DMS 273 (cell line): Measurements from ENCODE around the gene CNKSR3.

ENCODE experiments used
- DNase-seq: peaks from one replicate; lab custom pipeline; 2025; ENCODE audit not compliant: unreplicated experiment; lab: John Stamatoyannopoulos, UW

Gene CNKSR3

DNA sequence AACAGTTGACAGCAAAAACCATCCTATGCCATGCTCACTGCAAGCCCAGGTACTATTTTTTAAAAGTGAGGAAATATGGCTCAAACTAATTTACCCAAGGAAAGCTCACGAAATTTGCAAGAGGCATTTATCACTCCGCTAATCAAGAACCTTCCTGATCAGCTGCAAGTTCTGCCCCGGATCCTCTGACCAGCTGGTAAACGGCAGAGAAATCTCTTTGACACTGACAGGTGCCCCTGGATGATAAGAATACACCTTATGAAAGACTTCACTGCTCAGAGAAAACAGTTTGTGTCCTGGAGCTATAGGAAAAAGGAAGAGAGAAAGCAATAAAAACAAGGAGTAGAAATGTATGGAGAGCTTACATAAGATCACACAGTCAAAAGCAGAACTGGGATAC, 6.4 kb downstream of the CNKSR3 start:
- DNase-seq: no peak

DNA sequence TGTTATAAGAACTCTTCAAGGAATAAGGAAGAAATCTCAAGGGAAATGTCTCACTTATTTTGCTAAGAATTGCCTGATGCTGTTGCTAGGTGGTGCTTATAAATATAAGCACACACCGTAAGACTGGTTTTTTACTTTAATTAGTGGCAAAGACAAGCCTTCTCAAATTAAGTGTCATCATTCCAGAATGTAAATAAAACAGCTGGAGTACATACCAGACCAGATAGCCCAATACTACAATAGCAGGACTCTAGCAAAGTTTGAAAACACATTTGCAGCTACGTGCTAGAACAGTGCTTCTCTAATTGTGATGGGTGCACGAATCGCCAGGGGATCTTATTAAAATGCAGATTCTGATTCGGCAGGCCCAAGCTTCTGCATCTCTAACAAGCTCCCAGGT, 6.8 kb downstream of the CNKSR3 start:
- DNase-seq: no peak

DNA sequence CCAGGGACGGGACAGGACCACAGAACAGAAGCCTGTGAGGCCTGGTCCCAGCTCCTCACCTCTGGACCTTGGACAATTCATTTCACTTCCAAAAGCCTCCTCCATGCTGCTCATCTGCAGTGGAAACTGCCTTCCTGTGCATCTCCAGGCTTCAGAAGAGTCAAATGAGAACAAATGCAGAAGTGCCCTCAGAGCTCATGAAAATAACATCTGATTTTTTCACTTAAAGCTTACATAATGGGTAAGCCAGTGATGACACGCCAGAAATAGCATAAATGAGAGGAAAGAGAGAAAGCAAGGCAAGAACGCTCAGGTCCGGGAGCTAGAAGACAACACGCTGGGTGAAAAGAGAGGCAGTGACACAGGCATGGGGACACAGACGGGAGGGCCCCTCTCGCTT, 7.9 kb downstream of the CNKSR3 start:
- no peak for DNase-seq

DNA sequence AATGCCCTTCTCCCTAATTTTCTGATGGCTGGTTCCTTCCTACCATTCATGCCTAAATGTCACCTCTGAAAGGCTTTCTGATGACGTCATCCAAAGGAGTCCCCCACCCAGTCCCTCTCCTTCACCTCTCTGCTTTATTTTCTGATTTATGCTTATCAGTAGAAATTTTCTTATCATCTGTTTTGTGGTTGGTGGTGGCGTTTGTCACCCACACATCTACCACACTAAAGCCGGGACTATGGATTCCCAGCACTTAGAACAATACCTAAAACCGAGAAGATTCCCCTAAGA, 9.0 kb downstream of the CNKSR3 start:
- no peak for DNase-seq

DNA sequence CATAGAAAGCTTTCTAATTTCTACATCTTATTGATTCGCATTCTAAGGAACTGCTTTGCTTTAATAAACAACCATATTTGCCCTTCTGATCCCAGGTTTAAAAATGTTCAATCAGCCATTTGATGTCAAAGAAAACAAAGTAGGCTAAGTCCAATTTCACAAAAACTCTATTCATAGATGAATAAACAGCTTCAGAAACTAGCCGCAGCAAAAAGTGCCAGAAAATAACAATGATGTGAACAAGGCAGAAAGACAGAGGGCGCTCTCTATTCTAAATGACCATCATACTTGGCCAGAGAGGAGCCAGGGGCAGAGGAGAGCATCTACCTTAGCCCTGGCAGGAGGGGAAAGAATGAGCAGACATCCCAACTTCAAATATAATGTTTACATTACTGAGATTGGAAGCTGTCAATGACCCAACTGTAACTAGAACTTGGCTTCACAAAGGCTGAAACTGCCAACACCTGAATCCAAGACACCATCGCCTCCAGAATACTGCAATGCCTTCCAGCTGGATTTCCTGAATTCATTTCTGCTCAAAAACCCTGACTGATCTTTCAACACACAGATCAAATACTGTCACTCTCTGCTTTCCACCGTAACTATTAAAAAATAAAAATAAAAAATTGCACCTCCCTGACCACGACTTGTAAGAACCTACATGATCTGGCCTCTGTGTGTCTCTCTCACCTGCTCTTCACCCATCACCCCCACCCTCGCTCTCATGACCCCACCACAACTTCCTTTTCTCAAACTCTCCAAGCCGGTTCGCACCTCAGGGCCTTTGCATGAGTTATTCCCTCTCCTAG, 9.5 kb downstream of the CNKSR3 start:
- DNase-seq: peak; percentile 16

DNA sequence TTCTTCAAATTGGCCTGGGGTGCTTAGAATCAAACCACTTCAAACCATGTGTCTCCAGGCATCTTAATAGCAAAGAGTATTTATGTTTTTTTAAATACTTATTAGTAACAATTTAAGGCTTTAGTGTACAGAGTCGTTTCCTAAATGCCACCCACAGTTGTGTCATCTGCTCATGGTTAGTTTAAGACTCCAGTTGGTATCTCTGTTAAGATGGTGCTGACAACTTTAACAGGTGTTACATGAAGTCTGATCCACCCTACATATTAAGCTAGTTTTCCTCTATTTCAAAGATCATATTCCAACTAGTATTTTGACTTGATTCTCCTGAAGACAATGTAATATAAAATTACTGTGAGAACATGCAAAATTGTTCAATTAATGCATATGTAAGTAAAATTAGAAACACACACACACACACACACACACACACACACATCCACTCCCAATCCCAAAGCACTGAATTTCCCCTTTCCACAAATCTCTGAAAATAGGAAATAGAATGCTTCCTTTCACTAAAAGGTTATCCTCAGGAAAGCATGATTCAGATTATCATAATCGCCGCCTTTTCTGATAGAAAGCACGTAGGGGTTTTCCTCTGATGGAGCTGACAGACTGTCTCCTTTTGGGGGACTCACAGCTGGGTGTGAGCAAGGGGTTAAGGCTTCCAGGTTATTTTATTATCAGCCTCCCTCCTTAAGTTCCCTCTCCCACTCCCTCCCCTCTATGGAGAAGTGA, 10.5 kb downstream of the CNKSR3 start:
- DNase-seq: no peak

DNA sequence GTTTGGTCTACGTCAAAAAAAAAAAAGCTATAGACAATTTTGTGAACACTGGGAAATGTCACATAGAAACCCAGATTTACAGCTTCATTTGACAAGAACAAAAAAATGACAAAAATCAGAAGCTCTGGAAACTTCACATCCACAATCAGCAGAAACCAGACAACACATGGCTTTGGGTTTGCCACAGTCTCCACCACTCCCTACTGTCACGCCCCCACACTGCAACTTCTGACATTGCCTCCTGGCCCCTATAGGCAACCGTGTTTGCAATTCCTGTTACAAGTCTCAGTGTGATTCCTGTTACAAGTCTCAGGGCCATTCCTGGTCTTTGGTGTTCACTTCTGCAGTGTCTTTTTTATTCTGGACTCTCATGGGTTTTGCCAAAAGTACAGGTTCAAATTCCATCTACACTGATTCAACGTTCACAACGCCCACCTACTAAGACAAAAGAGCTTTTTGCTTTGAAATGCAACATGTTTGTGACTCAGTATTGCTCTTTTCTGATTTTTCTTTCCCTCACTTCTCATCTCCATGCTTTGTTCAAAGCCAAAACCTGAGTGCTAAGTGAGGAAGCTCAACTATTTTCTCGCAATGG, 12.0 kb downstream of the CNKSR3 start:
- no peak for DNase-seq

DNA sequence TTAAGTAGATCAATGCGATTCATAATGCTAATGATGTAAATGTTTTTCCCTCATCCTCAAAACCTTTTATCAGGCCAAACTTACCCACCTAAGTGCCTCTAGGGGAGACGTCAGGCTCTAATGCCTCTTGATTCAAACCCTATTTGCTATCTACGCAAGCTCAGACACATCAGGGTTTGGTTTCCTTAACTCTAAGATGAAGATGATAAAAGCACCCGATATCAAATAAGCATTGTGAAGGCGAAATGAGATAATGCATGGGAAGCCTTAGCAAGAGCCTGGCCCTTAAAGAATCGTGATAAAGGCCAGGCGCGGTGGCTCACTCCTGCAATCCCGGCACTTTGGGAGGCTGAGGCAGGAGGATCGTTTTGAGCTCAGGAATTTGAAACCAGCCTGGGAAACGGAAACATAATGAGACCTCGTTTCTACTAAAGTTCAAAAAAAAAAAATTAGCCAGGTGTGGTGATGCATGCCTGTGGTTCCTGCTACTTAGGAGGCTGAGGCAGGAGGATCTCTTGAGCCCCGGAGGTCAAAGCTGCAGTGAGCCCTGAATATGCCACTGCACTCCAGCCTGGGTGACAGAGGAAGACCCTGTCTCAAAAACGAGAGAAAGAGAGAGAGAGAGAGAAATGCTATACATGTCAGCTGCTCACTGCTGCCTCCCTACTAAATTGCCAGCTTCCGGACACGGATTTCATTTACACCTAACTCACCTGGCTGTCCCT, 13.5 kb downstream of the CNKSR3 start:
- no peak for DNase-seq

DNA sequence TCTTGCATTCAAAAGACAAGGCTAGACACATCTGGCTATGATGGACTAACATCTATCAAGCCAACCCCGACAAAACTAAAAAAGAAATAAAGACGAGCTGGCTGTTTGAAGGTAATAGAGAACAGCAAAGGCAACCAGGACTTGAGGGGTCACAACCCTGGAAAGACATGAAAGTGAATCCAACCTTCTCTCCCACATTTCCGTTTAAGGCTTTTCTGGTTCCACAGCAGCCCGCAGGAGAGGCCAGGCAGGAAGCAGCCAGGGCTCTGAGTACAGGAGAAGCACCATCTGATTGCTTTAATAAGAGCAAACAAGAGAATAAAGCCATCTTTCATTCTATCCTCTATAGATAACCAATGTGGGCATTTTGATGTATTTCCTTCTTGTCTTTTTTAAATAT, 14.3 kb downstream of the CNKSR3 start:
- no peak for DNase-seq

DNA sequence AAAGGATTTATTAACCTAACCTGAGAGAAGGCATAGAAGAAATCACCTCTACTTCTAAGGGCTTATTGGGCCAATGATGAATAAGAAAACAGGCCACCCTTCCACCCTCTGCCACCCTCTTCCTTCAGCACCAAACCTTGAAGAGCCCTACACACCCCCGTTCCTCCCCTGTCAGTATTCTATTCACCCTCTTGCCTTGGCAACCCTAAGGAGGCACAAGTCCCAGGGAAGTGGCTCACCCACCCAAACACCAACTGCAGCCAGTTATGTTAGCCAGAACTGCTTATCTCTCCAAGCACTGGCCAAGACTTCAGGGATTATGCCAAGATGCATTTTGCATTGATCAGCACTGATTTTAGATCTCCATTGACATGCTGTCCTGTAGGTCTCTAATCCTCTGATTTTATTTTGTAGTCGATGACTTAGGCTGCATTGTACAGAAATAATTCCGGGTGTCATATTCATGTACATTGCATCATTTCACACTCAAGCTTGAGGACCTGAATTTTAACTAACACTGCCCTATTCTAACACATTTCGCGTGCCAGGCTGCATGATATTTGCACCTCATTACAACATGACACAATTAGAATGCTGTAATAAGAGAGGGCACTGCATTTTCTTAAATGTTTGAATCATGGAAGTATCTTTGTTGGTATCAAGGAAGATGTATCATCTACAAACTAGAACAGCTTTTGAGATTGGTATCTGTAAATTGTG, 15.7 kb downstream of the CNKSR3 start:
- DNase-seq: peak; percentile 10

DNA sequence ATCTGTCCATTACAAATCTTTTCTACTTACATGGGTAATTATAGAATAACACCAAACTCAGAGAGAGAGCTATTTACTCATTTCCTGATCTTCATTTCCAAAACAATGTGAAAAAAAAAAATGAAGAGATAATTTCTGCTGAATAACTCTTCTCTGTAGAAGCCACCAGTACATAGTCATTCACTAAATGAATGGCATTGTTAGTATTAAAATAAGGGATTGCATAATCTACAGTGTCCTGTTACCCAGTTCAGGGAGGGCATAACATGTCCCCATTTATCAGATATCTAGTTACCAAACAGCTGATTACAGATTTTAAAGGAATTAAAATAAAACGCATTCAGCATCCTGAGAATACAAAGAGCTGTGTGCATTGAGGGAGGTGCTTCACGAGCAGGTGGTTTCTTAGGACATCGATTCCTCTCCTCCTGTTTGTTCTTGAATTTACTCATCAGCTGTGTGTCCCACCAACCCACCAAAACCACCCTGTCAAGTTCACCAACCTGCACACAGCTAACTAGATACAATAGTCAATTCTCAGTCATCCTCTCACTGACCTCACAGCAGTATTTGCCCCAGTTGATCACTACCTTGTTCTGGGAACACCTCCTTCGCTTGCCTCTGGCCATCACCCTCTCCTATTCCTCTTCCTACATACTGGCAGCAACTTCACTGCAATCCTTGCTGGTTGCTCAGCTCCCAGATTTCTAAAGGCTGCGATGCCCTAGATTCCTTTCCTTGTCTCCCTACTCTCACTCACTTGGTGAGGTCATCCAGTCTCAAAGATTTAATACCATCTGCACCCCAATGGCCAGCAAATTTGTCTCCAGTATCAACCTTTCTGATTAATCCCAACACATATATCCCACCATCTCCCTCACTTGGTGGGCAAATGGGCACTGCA, 18.7 kb downstream of the CNKSR3 start:
- DNase-seq: no peak

DNA sequence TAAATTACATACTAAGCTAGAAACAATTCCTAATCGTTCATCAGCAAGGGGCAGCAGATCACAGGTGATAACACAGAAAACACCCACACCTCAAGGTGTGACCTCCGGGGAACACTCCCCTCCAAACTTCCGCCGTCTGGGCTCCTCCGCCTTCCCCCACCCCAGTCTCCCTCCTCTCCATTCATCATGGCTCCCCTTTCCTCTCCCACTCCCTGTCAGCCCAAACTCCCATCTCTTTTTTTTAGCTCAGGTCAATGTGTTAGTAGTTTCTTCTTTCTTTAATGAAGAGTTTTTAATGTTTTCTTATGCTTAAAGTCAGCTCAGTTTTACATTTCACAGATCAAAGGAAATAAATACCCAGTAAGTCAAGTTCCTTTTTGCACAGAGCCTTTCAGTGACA, 20.7 kb downstream of the CNKSR3 start:
- no peak for DNase-seq

DNA sequence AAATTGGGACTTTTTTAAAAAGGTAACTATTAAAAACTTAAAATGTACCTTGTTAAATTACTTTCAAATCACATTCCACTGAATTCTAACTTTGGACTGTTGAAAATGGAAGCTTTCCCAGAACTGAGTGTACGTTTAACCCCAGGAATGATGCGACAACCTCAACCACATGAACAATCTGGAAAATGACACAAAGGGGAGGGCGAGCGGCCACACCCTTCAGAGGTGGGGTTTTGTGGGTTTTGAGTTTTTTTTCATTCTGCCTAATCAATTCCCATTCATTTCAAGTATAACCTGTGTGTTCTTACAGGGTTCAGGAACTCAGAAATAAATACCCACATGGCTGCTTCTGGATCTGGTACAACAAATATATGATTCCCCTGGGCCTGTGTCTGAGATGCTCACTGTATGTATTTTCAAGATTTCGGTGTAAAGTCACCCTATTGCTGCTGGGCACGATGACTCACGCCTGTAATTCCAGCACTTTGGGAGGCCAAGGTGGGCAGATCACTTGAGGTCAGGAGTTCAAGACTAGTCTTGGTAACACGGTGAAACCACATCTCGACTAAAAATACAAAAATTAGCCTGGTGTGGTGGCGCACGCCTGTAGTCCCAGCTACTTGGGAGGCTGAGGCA, 21.6 kb downstream of the CNKSR3 start:
- DNase-seq: no peak

DNA sequence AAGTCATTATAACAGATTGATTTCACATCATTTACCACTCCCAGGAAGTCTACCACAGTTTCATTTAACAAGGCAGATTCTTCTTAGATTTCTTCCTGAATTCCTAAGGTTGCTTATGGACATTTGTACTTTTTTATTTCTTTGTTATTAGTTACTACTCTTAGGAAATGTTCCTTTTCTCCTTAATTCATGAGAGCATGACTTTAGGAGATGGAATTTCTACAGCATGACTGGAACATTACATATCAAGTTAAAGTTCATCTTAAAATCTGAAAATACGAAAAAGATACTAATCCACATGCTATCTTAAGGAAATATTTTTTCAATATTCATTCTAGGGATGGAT, 22.3 kb downstream of the CNKSR3 start:
- DNase-seq: no peak

DNA sequence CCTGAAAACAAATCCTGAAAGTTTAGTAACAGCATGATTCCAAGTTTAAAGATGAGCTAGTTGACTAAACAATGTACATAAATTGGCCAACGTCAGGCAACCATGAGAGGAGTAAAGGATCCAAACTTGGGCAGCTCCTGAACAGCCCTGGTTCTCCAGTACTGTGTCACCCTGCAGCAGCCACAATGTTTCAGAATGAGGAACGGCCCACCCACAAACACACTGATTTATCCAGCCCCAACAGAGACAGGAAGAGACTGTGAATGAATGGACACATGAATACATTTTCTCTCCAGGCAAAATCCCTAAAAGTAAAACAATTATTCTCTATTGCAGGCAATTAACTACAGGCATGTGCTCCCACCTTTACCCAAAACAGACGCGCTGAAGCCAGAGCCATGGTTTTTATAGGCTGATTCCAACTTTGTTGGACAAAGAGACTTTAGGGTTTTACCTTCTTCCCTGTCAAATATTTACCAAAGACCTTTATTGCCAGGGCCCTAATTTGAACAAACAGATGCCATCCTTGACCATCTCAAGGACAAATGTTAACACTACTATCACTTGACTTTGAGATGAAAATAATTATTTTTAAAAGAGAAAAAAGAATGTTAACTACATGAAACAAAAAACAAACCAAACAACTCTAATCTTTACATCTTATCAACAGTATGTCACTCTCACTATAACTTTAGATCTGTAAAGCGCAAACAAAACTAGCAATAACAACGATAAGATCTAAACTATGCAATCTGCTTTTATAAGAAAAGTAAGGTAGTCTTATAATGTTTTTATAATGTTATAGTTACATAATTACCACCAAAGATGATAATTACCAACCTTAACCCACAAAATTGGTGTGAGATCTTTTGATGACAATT, 22.9 kb downstream of the CNKSR3 start:
- no peak for DNase-seq

DNA sequence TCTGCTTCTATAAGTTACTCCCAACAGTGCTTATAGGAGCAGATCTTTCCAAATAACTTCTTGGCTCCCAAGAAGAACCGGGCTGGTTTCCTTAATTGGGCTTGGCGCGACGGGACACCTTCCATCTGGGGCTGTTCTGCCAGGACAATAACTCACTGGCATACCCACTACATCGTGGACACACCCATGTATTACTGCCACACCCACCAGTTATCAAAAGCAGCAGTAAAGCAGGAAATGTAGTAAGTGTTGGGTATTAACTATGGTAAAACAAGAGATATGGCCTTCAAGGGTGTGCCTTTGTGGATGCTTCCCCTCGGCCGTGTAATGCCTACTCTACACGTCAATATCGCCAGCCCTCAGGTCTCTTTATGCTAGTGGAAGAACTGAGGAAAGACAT, 24.7 kb downstream of the CNKSR3 start:
- DNase-seq: no peak

DNA sequence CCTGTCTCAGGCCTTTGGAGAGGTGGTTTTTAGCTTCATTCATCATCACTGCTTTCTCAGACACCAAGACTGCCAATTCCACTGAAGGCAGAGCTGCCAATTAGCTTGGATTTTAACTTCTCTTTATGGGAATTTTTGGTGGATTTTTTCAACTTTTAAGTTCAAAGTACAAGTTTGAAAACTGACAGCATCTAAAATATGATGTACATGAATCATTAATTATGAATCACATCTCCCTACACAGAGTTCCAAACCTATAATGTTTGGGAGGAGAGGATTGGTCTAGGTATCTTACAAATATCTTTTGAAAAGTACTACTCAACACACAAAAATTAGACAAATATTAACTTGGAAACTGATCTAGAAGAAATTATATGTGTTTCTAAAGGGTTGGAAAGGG, 25.5 kb downstream of the CNKSR3 start:
- DNase-seq: no peak

DNA sequence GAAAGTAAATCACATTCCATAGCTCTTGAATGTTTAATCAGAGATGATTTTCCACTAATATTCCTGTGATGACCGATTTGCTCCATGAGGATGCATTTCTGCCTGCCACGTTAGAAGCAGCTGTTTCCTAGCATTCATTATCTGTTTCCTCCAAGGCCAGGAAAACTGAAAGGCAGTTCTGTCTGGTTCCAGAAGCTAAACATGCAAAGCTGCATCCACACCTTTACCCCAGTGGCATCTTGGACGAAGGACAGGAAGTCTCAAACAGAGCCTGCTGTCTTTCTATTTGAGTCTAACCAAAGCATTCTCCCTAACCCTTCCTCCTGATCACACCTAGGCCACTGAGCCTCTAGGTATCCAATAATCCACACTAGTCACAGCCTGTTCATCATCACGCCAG, 27.6 kb downstream of the CNKSR3 start:
- no peak for DNase-seq

DNA sequence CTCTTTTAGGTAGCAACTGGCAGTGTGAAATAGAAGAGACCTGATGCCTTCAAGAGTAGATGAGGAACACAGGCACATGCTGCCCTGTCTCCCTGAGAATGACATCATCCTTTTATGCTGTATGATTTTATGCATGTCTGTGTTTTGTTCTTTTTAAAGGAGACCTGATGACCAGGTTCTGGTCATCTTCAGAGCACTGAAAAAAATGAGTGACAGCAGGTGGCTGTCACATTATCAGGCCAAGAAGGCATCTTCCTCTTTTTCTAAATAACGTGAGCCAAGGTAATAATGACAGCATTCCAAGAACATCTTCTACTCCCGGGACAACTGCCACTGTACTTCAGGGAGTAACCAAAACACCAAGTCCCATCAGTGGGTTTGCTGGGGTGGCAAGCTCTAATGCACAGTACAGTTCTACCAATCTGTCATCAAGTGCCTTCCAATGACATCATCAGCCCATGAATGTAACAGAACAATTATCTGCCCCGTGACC, 28.9 kb downstream of the CNKSR3 start:
- peak; percentile 14 for DNase-seq
